Muscle of leg (tissue), 11 donors: ENCODE measurements around the gene GPR39. TPM values are rescaled to one million over a fixed set of nuclear protein-coding genes. Genes with fewer than 3 reads are reported as not detected.

Experiments
- DNase-seq: peaks from one replicate; pipeline ENCODE4 v3.0.0; 2013
- H3K27ac ChIP-seq: one replicate; pipeline ENCODE4 v1.5.1; 2013; ENCODE audit warnings: mild to moderate bottlenecking, low read length, control low read depth
- H3K27me3 ChIP-seq: one replicate; pipeline ENCODE4 v1.6.1; 2013; ENCODE audit warnings: low read length; ENCODE audit not compliant: control insufficient read depth, insufficient read depth
- H3K36me3 ChIP-seq: one replicate; pipeline ENCODE4 v1.6.1; 2013; ENCODE audit warnings: low read length; ENCODE audit not compliant: control insufficient read depth, insufficient read depth
- H3K4me1 ChIP-seq: one replicate; pipeline ENCODE4 v1.6.1; 2013; ENCODE audit warnings: low read length; ENCODE audit not compliant: control insufficient read depth, insufficient read depth
- H3K4me3 ChIP-seq: one replicate; pipeline ENCODE4 v1.5.1; 2013; ENCODE audit warnings: low read length, control low read depth
- H3K9me3 ChIP-seq: replicated peaks from 2 replicates; pipeline ENCODE4 v1.6.1; 2013; ENCODE audit warnings: low read depth, low read length; ENCODE audit not compliant: control insufficient read depth
- WGBS: methylation state at CpG from one replicate; pipeline ENCODE4 v1.1.5; 2013; ENCODE audit warnings: missing lambda C conversion rate; ENCODE audit not compliant: insufficient coverage; 5-methylcytosine and 5-hydroxymethylcytosine counted together
- polyA plus RNA-seq, 8 donors: library from polyadenylated mRNA; unstranded; fragments of 120-200 nt; gene quantifications; one replicate each; pipeline versions ENCODE4 v1.2.1 to v1.2.3, GENCODE V29; 2013; ENCODE audit warnings: inconsistent platforms in 1 of 8, low replicate concordance in 1 of 8; ENCODE audit not compliant: insufficient read length in 8 of 8, insufficient read depth in 1 of 8
- total RNA-seq: library from RNA; stranded (reverse); fragments of 120-200 nt; gene quantifications from one replicate; pipeline ENCODE4 v1.2.4, GENCODE V29; 2013

GPR39 gene
- total and polyA plus RNA-seq, 9 donors: 0.07 to 0.88 (median 0.14) TPM

DNA sequence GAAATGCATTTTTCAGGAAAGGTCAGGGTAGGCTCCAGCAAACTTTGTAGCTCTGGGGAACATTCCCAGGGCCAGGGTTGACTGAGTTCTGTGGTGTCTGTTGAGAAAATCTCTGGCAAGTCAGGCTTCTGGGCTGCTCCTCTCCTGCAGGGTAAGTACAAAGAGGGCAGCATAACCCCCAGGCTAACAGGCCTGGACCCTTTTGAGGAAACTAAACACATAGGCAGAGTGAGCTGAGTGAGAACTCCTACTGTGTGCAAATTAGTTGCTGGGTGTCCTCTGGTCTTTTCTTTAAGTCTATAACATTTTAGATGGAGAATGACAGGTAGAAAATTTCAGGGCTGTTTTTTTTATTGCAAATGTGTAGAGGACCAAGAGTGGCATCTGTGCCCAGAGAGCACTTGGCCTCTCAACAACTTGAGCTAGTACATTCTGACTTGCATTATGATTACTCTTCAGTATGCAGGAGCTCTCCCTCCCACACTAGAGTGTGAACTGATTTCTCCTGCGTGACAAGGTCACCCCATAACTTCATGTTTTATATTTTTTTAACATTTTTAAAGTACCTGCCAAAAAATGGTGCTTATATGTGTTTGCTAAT is 49.9 kb downstream of the GPR39 start:
- no peak overlapping the region for H3K4me3 ChIP-seq
- DNase-seq: no peak
- H3K36me3 ChIP-seq: no peaks in the 10 kb centered on the region
- H3K27ac ChIP-seq: no peak overlapping the region
- no peaks in the 10 kb centered on the region for H3K27me3 ChIP-seq
- peaks cover 9% of the 10 kb centered on the region for H3K9me3 ChIP-seq
- no CpG with 5 or more reads among the region's 1 CpG for WGBS
- H3K4me1 ChIP-seq: no peaks in the 10 kb centered on the region

DNA sequence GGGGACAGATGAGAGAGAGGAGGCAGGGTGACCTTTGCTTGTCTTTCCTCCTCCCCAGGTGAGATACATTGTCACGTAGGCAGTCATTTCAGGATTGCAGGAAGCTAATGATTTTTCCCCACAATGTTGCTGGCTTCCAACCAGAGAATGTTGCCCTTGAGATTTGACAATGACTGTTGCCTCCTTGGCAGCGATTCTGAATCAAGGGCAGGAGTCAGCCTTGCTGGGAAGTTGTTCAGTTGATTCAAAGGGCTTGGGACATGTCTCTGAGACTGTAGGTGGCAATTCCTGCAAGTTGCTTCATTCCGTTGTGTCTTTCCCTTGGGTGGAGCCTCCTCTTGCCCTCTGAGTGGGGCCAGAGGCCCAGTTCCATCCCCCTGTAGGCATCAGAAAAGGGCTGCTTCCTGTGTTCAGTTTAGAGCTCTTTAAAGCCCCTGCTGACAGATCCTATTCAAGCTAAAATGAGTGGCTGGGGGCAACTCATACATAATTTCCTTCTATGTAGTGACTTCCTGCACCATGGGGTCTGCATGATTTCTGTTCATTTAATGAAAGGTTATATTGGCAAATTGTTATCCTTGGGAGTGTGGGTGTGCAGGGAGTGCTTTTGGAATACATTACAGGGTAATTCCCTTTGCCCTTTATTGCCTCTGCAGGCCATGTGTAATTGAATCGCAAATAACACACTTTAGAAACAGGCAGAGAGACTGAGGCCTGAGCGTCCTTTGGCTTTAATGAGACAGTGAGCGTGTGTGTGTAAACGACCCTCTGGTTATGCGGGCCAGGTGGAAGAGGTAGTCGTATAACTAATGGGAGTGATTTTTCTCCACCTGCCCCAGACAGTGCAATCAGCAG is 52.4 kb downstream of the GPR39 start:
- Histone ChIP-seq H3K27ac (no peak overlapping the region), H3K27me3 (no peaks in the 10 kb centered on the region), H3K4me1 (no peaks in the 10 kb centered on the region), H3K4me3 (no peak overlapping the region), H3K9me3 (peaks cover 9% of the 10 kb centered on the region), H3K36me3 (no peaks in the 10 kb centered on the region)
- WGBS: 36% methylated on average over 6 of the region's 9 CpGs
- no peak for DNase-seq

GRCh38 chr2:132470746-132471145 is 54.1 kb downstream of the GPR39 start:
- Histone ChIP-seq H3K4me1 (no peaks in the 10 kb centered on the region), H3K9me3 (peaks cover 6% of the 10 kb centered on the region), H3K36me3 (no peaks in the 10 kb centered on the region), H3K27me3 (no peaks in the 10 kb centered on the region), H3K27ac (no peak overlapping the region), H3K4me3 (no peak overlapping the region)
- no peak for DNase-seq
- WGBS: no CpG with 5 or more reads among the region's 2 CpGs

- H3K36me3 ChIP-seq: no peaks in the 10 kb centered on the region
- H3K27ac ChIP-seq: no peak overlapping the region
- no peak overlapping the region for H3K4me3 ChIP-seq
- no peak for DNase-seq
- no peaks in the 10 kb centered on the region for H3K9me3 ChIP-seq
- H3K27me3 ChIP-seq: no peaks in the 10 kb centered on the region
- no peaks in the 10 kb centered on the region for H3K4me1 ChIP-seq
- 100% methylated on average over 1 of the region's 2 CpGs for WGBS
These were observed 56.7 kb downstream of the GPR39 start for GRCh38 chr2:132473174-132473883.

GRCh38 chr2:132475615-132476014 is 59.0 kb downstream of the GPR39 start:
- Histone ChIP-seq H3K27ac (no peak overlapping the region), H3K4me1 (no peaks in the 10 kb centered on the region), H3K4me3 (no peak overlapping the region), H3K27me3 (no peaks in the 10 kb centered on the region), H3K9me3 (no peaks in the 10 kb centered on the region), H3K36me3 (no peaks in the 10 kb centered on the region)
- WGBS: 75% methylated on average over 2 of the region's 2 CpGs
- DNase-seq: no peak

DNA sequence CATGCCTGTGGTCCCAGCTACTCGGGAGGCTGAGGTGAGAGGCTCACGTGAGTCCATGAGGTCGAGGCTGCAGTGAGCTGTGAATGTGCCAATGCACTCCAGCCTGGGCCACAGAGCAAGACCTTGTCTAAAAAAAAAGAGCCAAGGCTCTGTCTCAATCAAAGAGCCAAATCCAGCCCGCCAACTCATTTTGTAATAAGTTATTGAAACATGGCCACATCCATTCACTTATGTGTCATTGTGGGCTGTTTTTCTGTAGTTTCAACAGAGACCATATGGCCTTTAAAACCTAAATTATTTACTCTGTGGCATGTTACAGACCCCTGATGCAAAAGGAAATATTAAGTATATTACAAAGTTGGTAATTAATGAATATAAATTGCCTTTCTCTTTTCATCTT is 60.8 kb downstream of the GPR39 start:
- Histone ChIP-seq H3K27me3 (no peaks in the 10 kb centered on the region), H3K9me3 (no peaks in the 10 kb centered on the region), H3K4me3 (no peak overlapping the region), H3K27ac (no peak overlapping the region), H3K4me1 (no peaks in the 10 kb centered on the region), H3K36me3 (no peaks in the 10 kb centered on the region)
- WGBS: 84% methylated on average over 3 of the region's 4 CpGs
- no peak for DNase-seq

- Histone ChIP-seq H3K27me3 (no peaks in the 10 kb centered on the region), H3K4me3 (no peak overlapping the region), H3K9me3 (no peaks in the 10 kb centered on the region), H3K27ac (no peak overlapping the region), H3K4me1 (no peaks in the 10 kb centered on the region), H3K36me3 (no peaks in the 10 kb centered on the region)
- WGBS: 80% methylated on average over 1 of the region's 2 CpGs
- peak; percentile 40 for DNase-seq
These were observed 61.4 kb downstream of the GPR39 start for GRCh38 chr2:132477962-132478361.

GRCh38 chr2:132478461-132479105 is 62.0 kb downstream of the GPR39 start:
- Histone ChIP-seq H3K27ac (no peak overlapping the region), H3K36me3 (no peaks in the 10 kb centered on the region), H3K4me1 (no peaks in the 10 kb centered on the region), H3K27me3 (no peaks in the 10 kb centered on the region), H3K9me3 (no peaks in the 10 kb centered on the region), H3K4me3 (no peak overlapping the region)
- DNase-seq: peak; percentile 33
- 80% methylated on average over 1 of the region's 3 CpGs for WGBS

DNA sequence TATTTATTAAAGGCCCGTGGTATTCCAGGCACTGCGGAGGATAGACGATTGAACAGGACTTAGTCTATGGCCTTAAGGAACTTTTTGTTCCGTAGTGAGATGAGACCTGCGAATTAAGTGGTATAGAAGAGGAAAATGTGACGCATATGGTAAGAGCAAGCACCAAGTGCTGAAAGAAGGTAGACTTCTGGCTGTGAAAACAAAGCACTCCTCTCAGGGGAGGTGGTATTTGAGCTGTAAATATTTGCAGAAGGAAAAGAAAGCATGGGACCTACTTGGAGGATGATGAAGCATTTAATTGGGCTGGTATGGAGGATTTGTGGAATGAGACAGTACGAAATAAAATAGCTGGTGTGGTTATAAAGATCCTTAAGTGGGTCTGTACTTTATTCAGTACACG is 62.5 kb downstream of the GPR39 start:
- H3K4me1 ChIP-seq: no peaks in the 10 kb centered on the region
- H3K9me3 ChIP-seq: no peaks in the 10 kb centered on the region
- DNase-seq: no peak
- H3K36me3 ChIP-seq: no peaks in the 10 kb centered on the region
- no peak overlapping the region for H3K27ac ChIP-seq
- no peak overlapping the region for H3K4me3 ChIP-seq
- 73% methylated on average over 6 of the region's 8 CpGs for WGBS
- no peaks in the 10 kb centered on the region for H3K27me3 ChIP-seq

GRCh38 chr2:132482821-132483220 is 66.2 kb downstream of the GPR39 start:
- no peak for DNase-seq
- no peak overlapping the region for H3K27ac ChIP-seq
- no CpG with 5 or more reads among the region's 3 CpGs for whole genome bisulfite sequencing
- H3K4me3 ChIP-seq: no peak overlapping the region
- H3K9me3 ChIP-seq: no peaks in the 10 kb centered on the region
- H3K36me3 ChIP-seq: no peaks in the 10 kb centered on the region
- H3K27me3 ChIP-seq: no peaks in the 10 kb centered on the region
- no peaks in the 10 kb centered on the region for H3K4me1 ChIP-seq
